Measurements from ENCODE around the gene CWC22.

DNA sequence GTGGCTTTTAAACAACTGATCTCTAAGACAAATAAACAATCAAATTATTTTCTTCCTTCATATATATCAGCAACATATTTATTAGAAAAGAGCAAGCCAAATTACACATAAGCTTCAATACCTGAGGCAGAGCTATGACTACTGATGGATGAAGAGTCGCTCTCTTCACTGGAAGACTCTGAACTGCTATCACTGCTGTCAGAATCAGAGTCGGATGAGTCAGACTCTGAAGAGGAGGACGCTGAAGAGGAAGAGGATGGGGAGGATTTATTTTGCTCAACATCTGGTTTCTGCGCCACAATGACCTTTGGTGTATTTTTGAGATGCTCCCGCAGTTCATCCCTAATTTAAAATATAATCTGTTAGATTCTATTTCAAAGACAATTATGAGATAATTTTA is 56.7 kb downstream of the CWC22 start:
- no peak for TF ChIP-seq POLR2AphosphoS5 (IDR thresholded peaks at IDR 0.05)
- TF ChIP-seq, protein P1, sequence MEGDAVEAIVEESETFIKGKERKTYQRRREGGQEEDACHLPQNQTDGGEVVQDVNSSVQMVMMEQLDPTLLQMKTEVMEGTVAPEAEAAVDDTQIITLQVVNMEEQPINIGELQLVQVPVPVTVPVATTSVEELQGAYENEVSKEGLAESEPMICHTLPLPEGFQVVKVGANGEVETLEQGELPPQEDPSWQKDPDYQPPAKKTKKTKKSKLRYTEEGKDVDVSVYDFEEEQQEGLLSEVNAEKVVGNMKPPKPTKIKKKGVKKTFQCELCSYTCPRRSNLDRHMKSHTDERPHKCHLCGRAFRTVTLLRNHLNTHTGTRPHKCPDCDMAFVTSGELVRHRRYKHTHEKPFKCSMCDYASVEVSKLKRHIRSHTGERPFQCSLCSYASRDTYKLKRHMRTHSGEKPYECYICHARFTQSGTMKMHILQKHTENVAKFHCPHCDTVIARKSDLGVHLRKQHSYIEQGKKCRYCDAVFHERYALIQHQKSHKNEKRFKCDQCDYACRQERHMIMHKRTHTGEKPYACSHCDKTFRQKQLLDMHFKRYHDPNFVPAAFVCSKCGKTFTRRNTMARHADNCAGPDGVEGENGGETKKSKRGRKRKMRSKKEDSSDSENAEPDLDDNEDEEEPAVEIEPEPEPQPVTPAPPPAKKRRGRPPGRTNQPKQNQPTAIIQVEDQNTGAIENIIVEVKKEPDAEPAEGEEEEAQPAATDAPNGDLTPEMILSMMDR (IDR thresholded peaks at IDR 0.05), result no peak
- TF ChIP-seq POLR2A (IDR thresholded peaks at IDR 0.05), result no peak

Measured in prostate gland (tissue), 2 donors.